Liver (tissue), 9 donors: ENCODE measurements around the gene CARM1. TPM values are rescaled to one million over a fixed set of nuclear protein-coding genes. Genes with fewer than 3 reads are reported as not detected.

Experiments used
- DNase-seq: peaks from one replicate; pipeline ENCODE4 v3.0.0-alpha.2; 2017; ENCODE audit warnings: low spot score
- H3K27ac ChIP-seq, 2 donors: one replicate each; pipeline ENCODE4 v1.7.0; 2013; ENCODE audit warnings: inconsistent platforms in 2 of 2, low read length in 2 of 2, control low read depth in 1 of 2, low read depth in 1 of 2, mild to moderate bottlenecking in 1 of 2
- H3K27me3 ChIP-seq, 4 donors: one replicate each; pipeline versions ENCODE4 v1.6.1 to v1.7.0; 2013; ENCODE audit warnings: low read length in 3 of 4, inconsistent platforms in 1 of 4, mild to moderate bottlenecking in 1 of 4, moderate library complexity in 1 of 4; ENCODE audit not compliant: control insufficient read depth in 4 of 4, insufficient read depth in 4 of 4
- H3K36me3 ChIP-seq, 4 donors: one replicate each; pipeline versions ENCODE4 v1.6.1 to v1.7.0; 2013; ENCODE audit warnings: low read length in 3 of 4, mild to moderate bottlenecking in 3 of 4, low read depth in 1 of 4, moderate library complexity in 1 of 4; ENCODE audit not compliant: control insufficient read depth in 4 of 4, insufficient read depth in 3 of 4
- H3K4me1 ChIP-seq, 4 donors: one replicate each; pipeline versions ENCODE4 v1.6.1 to v1.7.0; 2013; ENCODE audit warnings: low read length in 3 of 4, mild to moderate bottlenecking in 3 of 4, moderate library complexity in 1 of 4; ENCODE audit not compliant: control insufficient read depth in 4 of 4, insufficient read depth in 4 of 4
- H3K4me3 ChIP-seq, 3 donors: one replicate each; pipeline versions ENCODE4 v1.6.1 to v1.7.0; 2013; ENCODE audit warnings: low read length in 3 of 3, control low read depth in 1 of 3, low read depth in 1 of 3, mild to moderate bottlenecking in 1 of 3
- H3K9ac ChIP-seq, 2 donors: one replicate each; pipeline ENCODE4 v1.7.0; 2013; ENCODE audit warnings: low read length in 2 of 2, mild to moderate bottlenecking in 2 of 2, moderate library complexity in 2 of 2, control low read depth in 1 of 2, low read depth in 1 of 2
- H3K9me3 ChIP-seq, 4 donors: one replicate each; pipeline versions ENCODE4 v1.6.1 to v1.7.0; 2013; ENCODE audit warnings: low read length in 3 of 4; ENCODE audit not compliant: control insufficient read depth in 4 of 4
- ATF3 ChIP-seq: IDR thresholded peaks from 2 replicates; pipeline ENCODE4 v1.6.1; 2016; ENCODE audit warnings: antibody characterized with exemption
- EGR1 ChIP-seq, 2 donors: IDR thresholded peaks; 2 replicates each; pipeline ENCODE4 v1.6.1; 2016 to 2018; ENCODE audit warnings: antibody characterized with exemption in 2 of 2, low read depth in 2 of 2
- FOXA2 ChIP-seq: IDR thresholded peaks from 2 replicates; pipeline ENCODE4 v1.6.1; 2016; ENCODE audit warnings: antibody characterized with exemption
- GABPA ChIP-seq, 2 donors: IDR thresholded peaks in 1 of 2; conservative IDR thresholded peaks in 1 of 2; 2 replicates each; pipeline ENCODE4 v1.6.1; 2016; ENCODE audit warnings: antibody characterized with exemption in 2 of 2, mild to moderate bottlenecking in 1 of 2, moderate library complexity in 1 of 2
- JUND ChIP-seq, 2 donors: IDR thresholded peaks; 2 replicates each; pipeline ENCODE4 v1.6.1; 2016; ENCODE audit warnings: antibody characterized with exemption in 2 of 2
- MAX ChIP-seq: IDR thresholded peaks from 2 replicates; pipeline ENCODE4 v1.6.1; 2016; ENCODE audit warnings: antibody characterized with exemption
- RAD21 ChIP-seq, 2 donors: IDR thresholded peaks; 2 replicates each; pipeline ENCODE4 v1.6.1; 2016; ENCODE audit warnings: antibody characterized with exemption in 2 of 2, mild to moderate bottlenecking in 2 of 2
- RXRA ChIP-seq, 2 donors: IDR thresholded peaks; 2 replicates each; pipeline ENCODE4 v1.6.1; 2017 to 2018; ENCODE audit warnings: antibody characterized with exemption in 2 of 2, mild to moderate bottlenecking in 1 of 2
- SP1 ChIP-seq: IDR thresholded peaks from 2 replicates; pipeline ENCODE4 v1.6.1; 2018; ENCODE audit warnings: antibody characterized with exemption, mild to moderate bottlenecking
- YY1 ChIP-seq: IDR thresholded peaks from 2 replicates; pipeline ENCODE4 v1.6.1; 2016; ENCODE audit warnings: antibody characterized with exemption, mild to moderate bottlenecking
- WGBS: extraction: QIAGEN DNeasy Blood & Tissue Kit; methylation state at CpG from one replicate; pipeline ENCODE4 v1.1.7; 2013; 5-methylcytosine and 5-hydroxymethylcytosine counted together
- polyA plus RNA-seq, 2 donors: library from polyadenylated mRNA; stranded (reverse) in 1 of 2; unstranded in 1 of 2; fragments of 200-250 nt in 1 of 2; fragments of >200 nt in 1 of 2; fragmentation: Nextera tagmentation in 1 of 2; extraction: Ambion mirVana in 1 of 2; gene quantifications; one replicate each; pipeline versions ENCODE4 v1.2.1 to v1.2.3, GENCODE V29; 2013 to 2015
- total RNA-seq, 2 donors: library from RNA; depleted of rRNA; stranded (reverse); fragments of >200 nt; gene quantifications; one replicate each; pipeline ENCODE4 v1.2.3, GENCODE V29; 2014
- TF ChIP-seq, protein P1 (sequence below): IDR thresholded peaks from 2 replicates; pipeline ENCODE4 v1.6.1; 2016; ENCODE audit warnings: antibody characterized with exemption
- TF ChIP-seq, protein P2 (sequence below): fragments of 150-350 bp; IDR thresholded peaks from 2 replicates; pipeline ENCODE4 v1.5.1; 2017; ENCODE audit warnings: improper control_type of control experiment, low read depth, low read length; ENCODE audit not compliant: missing input control
- TF ChIP-seq, protein P3 (sequence below): IDR thresholded peaks from 2 replicates; pipeline ENCODE4 v1.6.1; 2016; ENCODE audit warnings: antibody characterized with exemption, mild to moderate bottlenecking
- donor health status: healthy.
- donor health status: healthy.
- donor health status: healthy.
- donor health status: healthy.
- donor health status: healthy.

CARM1 gene
- total and polyA plus RNA-seq, 4 donors = 5.1 to 18.3 (median 15.1) TPM

- Histone ChIP-seq H3K4me3 (no peak overlapping the region), H3K27me3 (no peaks in the 10 kb centered on the region), H3K9ac (no peak overlapping the region), H3K9me3 (no peaks in the 10 kb centered on the region), H3K27ac (no peak overlapping the region), H3K4me1 (peaks cover 7 to 28% (median 16%) of the 10 kb centered on the region in 4 donors), H3K36me3 (peaks cover 0 to 1% (median 0%) of the 10 kb centered on the region in 4 donors)
- 96% methylated on average over 7 of the region's 7 CpGs for WGBS
- TF ChIP-seq RAD21 (IDR thresholded peaks at IDR 0.05) (no peak), YY1 (no peak), ATF3 (no peak)
- no peak for DNase-seq
Observed at GRCh38 chr19:10894911-10895213, 23.5 kb downstream of the CARM1 start.

DNA sequence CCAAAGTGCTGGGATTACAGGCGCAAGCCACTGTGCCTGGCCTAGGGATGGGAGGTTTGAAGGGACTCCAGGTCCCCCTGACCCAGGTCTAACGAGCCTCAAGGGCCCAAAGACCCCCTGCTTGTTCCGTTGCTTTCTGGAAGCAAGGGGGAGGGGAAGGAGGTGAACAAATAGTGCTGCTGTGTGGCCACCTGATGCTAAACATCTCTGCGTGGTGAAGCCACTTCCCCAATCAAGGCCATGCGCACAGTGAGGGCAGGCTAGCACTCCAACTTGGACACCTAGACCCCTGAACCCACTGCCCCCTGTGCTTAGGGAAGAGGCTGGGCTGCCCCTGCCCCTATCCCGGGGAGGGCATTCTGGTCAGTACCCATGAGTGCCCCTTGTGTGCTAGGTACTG is 24.0 kb downstream of the CARM1 start:
- WGBS = 91% methylated on average over 6 of the region's 6 CpGs

DNA sequence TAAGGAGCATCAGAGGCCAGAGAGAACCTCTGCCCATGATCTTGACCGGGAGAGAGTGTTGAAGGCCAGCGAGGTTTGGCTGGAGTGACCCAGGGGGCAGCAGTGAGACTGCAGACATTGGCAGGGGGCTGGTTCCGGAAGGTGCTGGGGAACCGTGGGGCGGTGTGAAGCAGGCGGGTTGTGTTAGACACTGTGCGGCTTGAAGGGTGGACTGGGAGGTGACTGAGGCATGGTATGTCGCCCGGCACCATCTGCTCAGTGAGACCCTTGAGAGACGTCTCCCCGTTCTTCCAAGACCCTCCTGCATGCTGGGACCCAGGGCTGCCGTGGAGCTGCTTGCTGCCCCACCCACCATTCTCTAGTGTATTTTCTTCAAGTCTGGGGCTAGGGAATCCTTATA is 24.6 kb downstream of the CARM1 start:
- Histone ChIP-seq H3K9me3 (no peaks in the 10 kb centered on the region), H3K27me3 (no peaks in the 10 kb centered on the region), H3K4me1 (peaks cover 7 to 26% (median 16%) of the 10 kb centered on the region in 4 donors), H3K36me3 (peaks cover 0 to 1% (median 0%) of the 10 kb centered on the region in 4 donors), H3K27ac (no peak overlapping the region), H3K9ac (no peak overlapping the region), H3K4me3 (no peak overlapping the region)
- WGBS = 92% methylated on average over 12 of the region's 12 CpGs
- DNase-seq = no peak
- TF ChIP-seq ATF3 = no peak
- TF ChIP-seq, protein P1, sequence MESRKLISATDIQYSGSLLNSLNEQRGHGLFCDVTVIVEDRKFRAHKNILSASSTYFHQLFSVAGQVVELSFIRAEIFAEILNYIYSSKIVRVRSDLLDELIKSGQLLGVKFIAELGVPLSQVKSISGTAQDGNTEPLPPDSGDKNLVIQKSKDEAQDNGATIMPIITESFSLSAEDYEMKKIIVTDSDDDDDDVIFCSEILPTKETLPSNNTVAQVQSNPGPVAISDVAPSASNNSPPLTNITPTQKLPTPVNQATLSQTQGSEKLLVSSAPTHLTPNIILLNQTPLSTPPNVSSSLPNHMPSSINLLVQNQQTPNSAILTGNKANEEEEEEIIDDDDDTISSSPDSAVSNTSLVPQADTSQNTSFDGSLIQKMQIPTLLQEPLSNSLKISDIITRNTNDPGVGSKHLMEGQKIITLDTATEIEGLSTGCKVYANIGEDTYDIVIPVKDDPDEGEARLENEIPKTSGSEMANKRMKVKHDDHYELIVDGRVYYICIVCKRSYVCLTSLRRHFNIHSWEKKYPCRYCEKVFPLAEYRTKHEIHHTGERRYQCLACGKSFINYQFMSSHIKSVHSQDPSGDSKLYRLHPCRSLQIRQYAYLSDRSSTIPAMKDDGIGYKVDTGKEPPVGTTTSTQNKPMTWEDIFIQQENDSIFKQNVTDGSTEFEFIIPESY = no peak
- no peak for TF ChIP-seq GABPA (IDR thresholded peaks at IDR 0.05 in 1 of 2, conservative IDR thresholded peaks at IDR 0.05 in 1 of 2)
- no peak for TF ChIP-seq EGR1 (IDR thresholded peaks at IDR 0.05; ENCODE audit: low read depth in 2 of 2)
- no peak for TF ChIP-seq FOXA2
- TF ChIP-seq SP1 = no peak
- no peak for TF ChIP-seq JUND (IDR thresholded peaks at IDR 0.05)
- TF ChIP-seq MAX = no peak

More for the DNA sequence above, 24.0 kb downstream of the CARM1 start:
- Histone ChIP-seq H3K4me1 (peaks cover 7 to 28% (median 16%) of the 10 kb centered on the region in 4 donors), H3K9ac (no peak overlapping the region), H3K27ac (no peak overlapping the region), H3K9me3 (no peaks in the 10 kb centered on the region), H3K36me3 (peaks cover 0 to 1% (median 0%) of the 10 kb centered on the region in 4 donors), H3K27me3 (no peaks in the 10 kb centered on the region), H3K4me3 (no peak overlapping the region)
- TF ChIP-seq EGR1 (IDR thresholded peaks at IDR 0.05; ENCODE audit: low read depth in 2 of 2) (no peak), RXRA (IDR thresholded peaks at IDR 0.05) (no peak), ATF3 (no peak), GABPA (IDR thresholded peaks at IDR 0.05 in 1 of 2, conservative IDR thresholded peaks at IDR 0.05 in 1 of 2) (no peak)
- TF ChIP-seq, protein P2, sequence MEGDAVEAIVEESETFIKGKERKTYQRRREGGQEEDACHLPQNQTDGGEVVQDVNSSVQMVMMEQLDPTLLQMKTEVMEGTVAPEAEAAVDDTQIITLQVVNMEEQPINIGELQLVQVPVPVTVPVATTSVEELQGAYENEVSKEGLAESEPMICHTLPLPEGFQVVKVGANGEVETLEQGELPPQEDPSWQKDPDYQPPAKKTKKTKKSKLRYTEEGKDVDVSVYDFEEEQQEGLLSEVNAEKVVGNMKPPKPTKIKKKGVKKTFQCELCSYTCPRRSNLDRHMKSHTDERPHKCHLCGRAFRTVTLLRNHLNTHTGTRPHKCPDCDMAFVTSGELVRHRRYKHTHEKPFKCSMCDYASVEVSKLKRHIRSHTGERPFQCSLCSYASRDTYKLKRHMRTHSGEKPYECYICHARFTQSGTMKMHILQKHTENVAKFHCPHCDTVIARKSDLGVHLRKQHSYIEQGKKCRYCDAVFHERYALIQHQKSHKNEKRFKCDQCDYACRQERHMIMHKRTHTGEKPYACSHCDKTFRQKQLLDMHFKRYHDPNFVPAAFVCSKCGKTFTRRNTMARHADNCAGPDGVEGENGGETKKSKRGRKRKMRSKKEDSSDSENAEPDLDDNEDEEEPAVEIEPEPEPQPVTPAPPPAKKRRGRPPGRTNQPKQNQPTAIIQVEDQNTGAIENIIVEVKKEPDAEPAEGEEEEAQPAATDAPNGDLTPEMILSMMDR = no peak
- TF ChIP-seq, protein P3, sequence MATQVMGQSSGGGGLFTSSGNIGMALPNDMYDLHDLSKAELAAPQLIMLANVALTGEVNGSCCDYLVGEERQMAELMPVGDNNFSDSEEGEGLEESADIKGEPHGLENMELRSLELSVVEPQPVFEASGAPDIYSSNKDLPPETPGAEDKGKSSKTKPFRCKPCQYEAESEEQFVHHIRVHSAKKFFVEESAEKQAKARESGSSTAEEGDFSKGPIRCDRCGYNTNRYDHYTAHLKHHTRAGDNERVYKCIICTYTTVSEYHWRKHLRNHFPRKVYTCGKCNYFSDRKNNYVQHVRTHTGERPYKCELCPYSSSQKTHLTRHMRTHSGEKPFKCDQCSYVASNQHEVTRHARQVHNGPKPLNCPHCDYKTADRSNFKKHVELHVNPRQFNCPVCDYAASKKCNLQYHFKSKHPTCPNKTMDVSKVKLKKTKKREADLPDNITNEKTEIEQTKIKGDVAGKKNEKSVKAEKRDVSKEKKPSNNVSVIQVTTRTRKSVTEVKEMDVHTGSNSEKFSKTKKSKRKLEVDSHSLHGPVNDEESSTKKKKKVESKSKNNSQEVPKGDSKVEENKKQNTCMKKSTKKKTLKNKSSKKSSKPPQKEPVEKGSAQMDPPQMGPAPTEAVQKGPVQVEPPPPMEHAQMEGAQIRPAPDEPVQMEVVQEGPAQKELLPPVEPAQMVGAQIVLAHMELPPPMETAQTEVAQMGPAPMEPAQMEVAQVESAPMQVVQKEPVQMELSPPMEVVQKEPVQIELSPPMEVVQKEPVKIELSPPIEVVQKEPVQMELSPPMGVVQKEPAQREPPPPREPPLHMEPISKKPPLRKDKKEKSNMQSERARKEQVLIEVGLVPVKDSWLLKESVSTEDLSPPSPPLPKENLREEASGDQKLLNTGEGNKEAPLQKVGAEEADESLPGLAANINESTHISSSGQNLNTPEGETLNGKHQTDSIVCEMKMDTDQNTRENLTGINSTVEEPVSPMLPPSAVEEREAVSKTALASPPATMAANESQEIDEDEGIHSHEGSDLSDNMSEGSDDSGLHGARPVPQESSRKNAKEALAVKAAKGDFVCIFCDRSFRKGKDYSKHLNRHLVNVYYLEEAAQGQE = no peak
- no peak for DNase-seq
